Measurements from ENCODE around the gene ULK2.

Gene ULK2

GRCh38 chr17:19763416-19763815 is 104.3 kb downstream of the ULK2 start:
- Histone ChIP-seq H3F3A (ENCODE audit: low read depth) (no peaks in the 10 kb centered on the region), H3K36me3 (ENCODE audit: insufficient read depth, low read length) (no peaks in the 10 kb centered on the region), H3K9me3 (ENCODE audit: insufficient read depth, low read depth, low read length) (no peaks in the 10 kb centered on the region), H3K4me3 (ENCODE audit: low read length, poor library complexity, severe bottlenecking) (no peak overlapping the region), H4K20me1 (ENCODE audit: insufficient read depth, low read length, poor library complexity, severe bottlenecking) (no peaks in the 10 kb centered on the region), H3K9ac (ENCODE audit: low read depth, low read length, poor library complexity, severe bottlenecking) (no peak overlapping the region), H2AFZ (ENCODE audit: low read length) (no peak overlapping the region), H3K4me2 (ENCODE audit: low read depth, low read length, poor library complexity, severe bottlenecking) (no peak overlapping the region), H3K79me2 (ENCODE audit: insufficient read depth, low read length) (no peaks in the 10 kb centered on the region), H3K27me3 (ENCODE audit: insufficient read depth, low read length, poor library complexity, severe bottlenecking) (no peaks in the 10 kb centered on the region), H3K4me1 (ENCODE audit: insufficient read depth, low read length, poor library complexity, severe bottlenecking) (no peaks in the 10 kb centered on the region), H3K9me2 (replicated peaks; ENCODE audit: low read depth, low read length) (no peaks in the 10 kb centered on the region)
- TF ChIP-seq, protein P1, sequence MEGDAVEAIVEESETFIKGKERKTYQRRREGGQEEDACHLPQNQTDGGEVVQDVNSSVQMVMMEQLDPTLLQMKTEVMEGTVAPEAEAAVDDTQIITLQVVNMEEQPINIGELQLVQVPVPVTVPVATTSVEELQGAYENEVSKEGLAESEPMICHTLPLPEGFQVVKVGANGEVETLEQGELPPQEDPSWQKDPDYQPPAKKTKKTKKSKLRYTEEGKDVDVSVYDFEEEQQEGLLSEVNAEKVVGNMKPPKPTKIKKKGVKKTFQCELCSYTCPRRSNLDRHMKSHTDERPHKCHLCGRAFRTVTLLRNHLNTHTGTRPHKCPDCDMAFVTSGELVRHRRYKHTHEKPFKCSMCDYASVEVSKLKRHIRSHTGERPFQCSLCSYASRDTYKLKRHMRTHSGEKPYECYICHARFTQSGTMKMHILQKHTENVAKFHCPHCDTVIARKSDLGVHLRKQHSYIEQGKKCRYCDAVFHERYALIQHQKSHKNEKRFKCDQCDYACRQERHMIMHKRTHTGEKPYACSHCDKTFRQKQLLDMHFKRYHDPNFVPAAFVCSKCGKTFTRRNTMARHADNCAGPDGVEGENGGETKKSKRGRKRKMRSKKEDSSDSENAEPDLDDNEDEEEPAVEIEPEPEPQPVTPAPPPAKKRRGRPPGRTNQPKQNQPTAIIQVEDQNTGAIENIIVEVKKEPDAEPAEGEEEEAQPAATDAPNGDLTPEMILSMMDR (conservative IDR thresholded peaks at IDR 0.05; ENCODE audit: low read length), result no peak
- no peak for TF ChIP-seq EZH2phosphoT487 (IDR thresholded peaks at IDR 0.05; ENCODE audit: borderline replicate concordance)

- Histone ChIP-seq H3K9me2 (replicated peaks; ENCODE audit: low read depth, low read length) (no peaks in the 10 kb centered on the region), H3K4me3 (ENCODE audit: low read length, poor library complexity, severe bottlenecking) (no peak overlapping the region), H3F3A (ENCODE audit: low read depth) (no peaks in the 10 kb centered on the region), H3K27me3 (ENCODE audit: insufficient read depth, low read length, poor library complexity, severe bottlenecking) (no peaks in the 10 kb centered on the region), H3K4me2 (ENCODE audit: low read depth, low read length, poor library complexity, severe bottlenecking) (no peak overlapping the region), H3K4me1 (ENCODE audit: insufficient read depth, low read length, poor library complexity, severe bottlenecking) (no peaks in the 10 kb centered on the region), H3K79me2 (ENCODE audit: insufficient read depth, low read length) (no peaks in the 10 kb centered on the region), H3K9ac (ENCODE audit: low read depth, low read length, poor library complexity, severe bottlenecking) (no peak overlapping the region), H3K36me3 (ENCODE audit: insufficient read depth, low read length) (no peaks in the 10 kb centered on the region), H2AFZ (ENCODE audit: low read length) (0 out of 2 replicates have a peak overlapping the region, but pooled peaks have one; percentile 43), H4K20me1 (ENCODE audit: insufficient read depth, low read length, poor library complexity, severe bottlenecking) (no peaks in the 10 kb centered on the region), H3K9me3 (ENCODE audit: insufficient read depth, low read depth, low read length) (no peaks in the 10 kb centered on the region)
- TF ChIP-seq, protein P1 (conservative IDR thresholded peaks at IDR 0.05; ENCODE audit: low read length), result peak; percentile 45
- no peak for TF ChIP-seq EZH2phosphoT487 (IDR thresholded peaks at IDR 0.05; ENCODE audit: borderline replicate concordance)
Measured at GRCh38 chr17:19762515-19762961, 105.2 kb downstream of the ULK2 start.

DNA sequence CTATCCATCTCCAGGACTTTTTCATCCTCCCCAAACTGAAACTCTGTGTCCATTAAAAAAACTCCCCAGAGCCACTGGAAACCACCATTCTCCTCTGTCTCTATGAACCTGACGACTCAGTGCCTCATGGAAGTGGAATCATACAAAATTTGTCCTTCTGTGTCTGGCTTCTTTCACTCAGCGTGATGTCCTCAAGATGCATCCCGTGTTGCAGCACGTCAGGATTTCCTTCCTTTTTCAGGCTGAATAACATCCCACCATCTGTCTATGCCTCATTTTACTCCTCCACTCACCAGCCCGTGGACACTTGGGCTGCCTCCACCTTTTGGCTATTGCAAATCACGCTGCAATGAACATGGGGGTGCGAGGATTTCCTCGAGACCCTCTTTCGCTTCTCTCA is 107.0 kb downstream of the ULK2 start:
- H4K20me1 ChIP-seq (ENCODE audit: insufficient read depth, low read length, poor library complexity, severe bottlenecking), result no peaks in the 10 kb centered on the region
- H3K27me3 ChIP-seq (ENCODE audit: insufficient read depth, low read length, poor library complexity, severe bottlenecking), result no peaks in the 10 kb centered on the region
- no peaks in the 10 kb centered on the region for H3K4me1 ChIP-seq (ENCODE audit: insufficient read depth, low read length, poor library complexity, severe bottlenecking)
- TF ChIP-seq EZH2phosphoT487 (IDR thresholded peaks at IDR 0.05; ENCODE audit: borderline replicate concordance), result no peak
- no peaks in the 10 kb centered on the region for H3F3A ChIP-seq (ENCODE audit: low read depth)
- no peaks in the 10 kb centered on the region for H3K79me2 ChIP-seq (ENCODE audit: insufficient read depth, low read length)
- no peak overlapping the region for H3K9ac ChIP-seq (ENCODE audit: low read depth, low read length, poor library complexity, severe bottlenecking)
- H3K36me3 ChIP-seq (ENCODE audit: insufficient read depth, low read length), result no peaks in the 10 kb centered on the region
- no peak overlapping the region for H2AFZ ChIP-seq (ENCODE audit: low read length)
- H3K9me3 ChIP-seq (ENCODE audit: insufficient read depth, low read depth, low read length), result no peaks in the 10 kb centered on the region
- H3K4me2 ChIP-seq (ENCODE audit: low read depth, low read length, poor library complexity, severe bottlenecking), result no peak overlapping the region
- H3K9me2 ChIP-seq (replicated peaks; ENCODE audit: low read depth, low read length), result no peaks in the 10 kb centered on the region
- H3K4me3 ChIP-seq (ENCODE audit: low read length, poor library complexity, severe bottlenecking), result no peak overlapping the region

All from Loucy (cell line).